Rectal smooth muscle tissue (tissue), 1 donor: ENCODE results near the gene C3orf70.

ENCODE experiments used
- H3K27ac ChIP-seq: one replicate; pipeline ENCODE4 v1.7.0; 2013; ENCODE audit warnings: low read depth, low read length, inconsistent platforms
- H3K27me3 ChIP-seq: one replicate; pipeline ENCODE4 v1.7.0; 2013; ENCODE audit warnings: low read length; ENCODE audit not compliant: control insufficient read depth, insufficient read depth
- H3K36me3 ChIP-seq: one replicate; pipeline ENCODE4 v1.7.0; 2013; ENCODE audit warnings: low read length; ENCODE audit not compliant: control insufficient read depth, insufficient read depth
- H3K4me1 ChIP-seq: one replicate; pipeline ENCODE4 v1.7.0; 2013; ENCODE audit warnings: low read length; ENCODE audit not compliant: control insufficient read depth, insufficient read depth
- H3K4me3 ChIP-seq: one replicate; pipeline ENCODE4 v1.7.0; 2013; ENCODE audit warnings: low read length
- H3K9ac ChIP-seq: one replicate; pipeline ENCODE4 v1.7.0; 2013; ENCODE audit warnings: low read length

The C3orf70 gene

DNA sequence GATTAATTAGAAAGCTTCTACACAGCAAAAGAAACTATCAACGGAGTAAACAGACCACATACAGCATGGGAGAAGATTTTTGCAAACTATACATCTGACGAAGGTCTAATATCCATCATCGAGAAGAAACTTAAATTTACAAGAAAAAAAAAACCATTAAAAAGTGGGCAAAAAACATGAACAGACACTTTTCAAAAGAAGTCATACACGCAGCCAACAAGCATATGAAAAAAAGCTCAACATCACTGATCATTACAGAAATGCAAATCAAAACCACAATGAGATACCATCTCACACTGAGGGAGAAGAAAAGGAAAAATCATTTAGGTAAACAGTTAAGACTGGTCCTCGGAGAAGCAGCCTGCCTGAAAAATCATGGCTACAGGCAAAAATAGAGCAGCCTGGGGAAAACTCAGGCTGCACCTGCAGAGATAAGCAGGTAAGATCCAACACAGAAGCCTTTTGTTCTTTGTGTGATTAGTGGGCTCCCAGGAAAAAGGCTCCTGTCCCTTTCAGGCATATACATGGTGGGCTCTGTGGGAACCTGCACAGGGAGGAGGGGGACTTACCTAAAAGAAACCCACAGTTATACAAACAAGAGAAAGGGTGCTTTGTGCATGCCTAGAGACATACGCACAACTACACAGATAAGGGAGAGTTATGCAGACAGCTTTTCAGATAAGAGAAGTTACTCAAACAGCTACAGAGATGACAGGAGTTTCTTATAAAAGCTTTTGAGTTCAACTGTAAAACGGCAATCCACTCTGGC is 49.3 kb downstream of the C3orf70 start:
- H3K4me3 ChIP-seq, result no peak overlapping the region
- H3K4me1 ChIP-seq, result no peaks in the 10 kb centered on the region
- H3K27ac ChIP-seq, result no peak overlapping the region
- H3K36me3 ChIP-seq, result no peaks in the 10 kb centered on the region
- H3K9ac ChIP-seq, result no peak overlapping the region
- no peaks in the 10 kb centered on the region for H3K27me3 ChIP-seq

DNA sequence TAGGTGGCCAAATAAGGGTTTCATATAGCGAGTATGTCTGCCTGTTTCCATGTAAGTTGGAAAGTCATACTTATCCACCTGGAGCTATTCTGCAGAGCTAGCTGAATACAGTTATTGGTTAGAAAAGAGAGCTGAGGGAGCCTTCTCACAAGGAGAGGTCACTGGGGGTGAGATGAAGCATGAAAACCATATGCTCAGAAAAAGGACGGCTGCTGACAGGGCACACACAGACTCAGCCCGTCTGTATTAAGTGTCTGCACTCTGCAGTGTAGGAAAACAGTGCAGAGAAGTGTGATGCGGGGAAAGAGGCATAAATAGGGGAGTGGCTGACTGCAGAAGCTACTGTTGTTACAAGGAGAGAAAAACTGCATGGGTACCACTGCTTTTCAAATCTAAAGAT is 58.2 kb downstream of the C3orf70 start:
- Histone ChIP-seq H3K36me3 (no peaks in the 10 kb centered on the region), H3K27me3 (no peaks in the 10 kb centered on the region), H3K4me1 (peaks cover 7% of the 10 kb centered on the region), H3K4me3 (no peak overlapping the region), H3K27ac (no peak overlapping the region), H3K9ac (no peak overlapping the region)

DNA sequence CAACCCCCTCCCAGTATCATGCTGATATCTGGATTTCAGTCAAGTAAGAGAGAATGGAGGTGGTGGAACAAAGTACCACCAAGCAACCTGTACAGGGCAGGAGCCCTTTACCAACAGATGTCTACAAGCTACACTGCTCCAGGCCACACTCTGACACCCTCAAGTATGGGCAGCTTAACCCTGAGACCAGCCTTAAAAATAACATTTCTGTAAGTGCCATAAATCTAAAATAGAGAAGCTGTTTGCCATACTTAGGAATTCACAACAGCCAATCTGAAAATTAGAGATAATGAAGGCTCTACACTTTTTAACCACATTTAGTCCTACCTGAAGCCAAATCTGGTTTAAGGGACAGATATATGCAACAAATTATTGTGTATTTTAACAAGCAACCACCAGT is 59.7 kb downstream of the C3orf70 start:
- H3K27me3 ChIP-seq, result no peaks in the 10 kb centered on the region
- no peak overlapping the region for H3K4me3 ChIP-seq
- no peaks in the 10 kb centered on the region for H3K36me3 ChIP-seq
- peaks cover 7% of the 10 kb centered on the region for H3K4me1 ChIP-seq
- no peak overlapping the region for H3K27ac ChIP-seq
- H3K9ac ChIP-seq, result no peak overlapping the region

DNA sequence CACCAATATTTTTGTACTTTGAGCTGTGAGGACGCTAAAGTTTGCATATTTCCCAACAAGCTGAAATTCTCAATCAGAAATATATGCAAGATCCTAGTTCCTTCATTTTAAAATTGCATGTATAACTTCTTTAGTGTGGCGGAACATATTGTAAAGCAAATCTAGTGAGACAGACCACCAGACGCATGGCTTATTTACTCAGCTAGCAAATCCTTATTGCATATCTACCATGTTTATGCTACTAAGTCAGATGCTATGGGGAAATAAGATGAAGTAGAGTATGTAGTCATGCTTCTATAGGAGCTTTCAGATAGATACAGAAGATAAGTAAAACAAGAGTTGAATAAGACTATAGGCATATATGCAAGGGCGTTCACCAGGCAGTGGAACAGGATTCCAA is 62.0 kb downstream of the C3orf70 start:
- H3K4me3 ChIP-seq, result no peak overlapping the region
- H3K9ac ChIP-seq, result no peak overlapping the region
- peaks cover 9% of the 10 kb centered on the region for H3K4me1 ChIP-seq
- H3K36me3 ChIP-seq, result no peaks in the 10 kb centered on the region
- no peak overlapping the region for H3K27ac ChIP-seq
- H3K27me3 ChIP-seq, result no peaks in the 10 kb centered on the region

DNA sequence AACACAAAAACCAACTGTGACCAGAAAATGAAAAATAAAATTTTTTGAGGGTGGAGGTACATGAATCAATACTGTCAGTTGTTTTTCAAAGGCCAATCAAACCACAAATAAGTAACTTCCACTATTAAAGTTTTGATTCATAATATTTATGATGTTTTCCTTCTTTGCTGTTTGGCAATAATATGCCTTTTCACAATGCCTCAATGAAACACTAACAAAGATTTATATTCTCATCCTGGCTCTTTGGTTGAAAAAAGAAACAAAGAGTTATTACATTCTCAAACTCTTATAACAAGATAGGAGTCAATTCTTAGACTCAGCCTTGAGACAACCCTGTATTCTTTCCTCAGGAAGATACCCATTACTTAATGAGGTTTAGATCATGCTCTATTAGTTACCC is 63.1 kb downstream of the C3orf70 start:
- Histone ChIP-seq H3K27ac (no peak overlapping the region), H3K27me3 (no peaks in the 10 kb centered on the region), H3K9ac (no peak overlapping the region), H3K4me1 (peaks cover 11% of the 10 kb centered on the region), H3K36me3 (no peaks in the 10 kb centered on the region), H3K4me3 (no peak overlapping the region)

DNA sequence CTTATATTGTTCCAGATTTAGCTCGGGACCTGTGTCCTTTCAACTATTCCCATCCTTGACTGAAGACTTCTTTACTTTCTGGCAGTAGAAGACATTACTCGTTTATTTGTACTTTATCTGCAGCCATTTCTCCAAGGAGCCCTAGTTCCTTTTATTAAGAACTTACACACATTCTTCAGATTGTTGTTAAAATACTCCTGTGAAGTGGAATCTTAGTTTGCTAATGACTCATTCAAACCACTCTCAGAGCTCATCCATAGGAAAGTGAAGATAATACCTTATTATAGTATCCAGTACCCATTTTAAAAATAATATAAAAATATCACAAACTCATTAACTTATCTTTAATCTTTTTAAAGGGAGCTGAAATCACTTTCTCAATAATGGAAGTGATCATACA is 63.5 kb downstream of the C3orf70 start:
- Histone ChIP-seq H3K4me3 (no peak overlapping the region), H3K9ac (no peak overlapping the region), H3K27ac (no peak overlapping the region), H3K27me3 (no peaks in the 10 kb centered on the region), H3K4me1 (peaks cover 11% of the 10 kb centered on the region), H3K36me3 (no peaks in the 10 kb centered on the region)

DNA sequence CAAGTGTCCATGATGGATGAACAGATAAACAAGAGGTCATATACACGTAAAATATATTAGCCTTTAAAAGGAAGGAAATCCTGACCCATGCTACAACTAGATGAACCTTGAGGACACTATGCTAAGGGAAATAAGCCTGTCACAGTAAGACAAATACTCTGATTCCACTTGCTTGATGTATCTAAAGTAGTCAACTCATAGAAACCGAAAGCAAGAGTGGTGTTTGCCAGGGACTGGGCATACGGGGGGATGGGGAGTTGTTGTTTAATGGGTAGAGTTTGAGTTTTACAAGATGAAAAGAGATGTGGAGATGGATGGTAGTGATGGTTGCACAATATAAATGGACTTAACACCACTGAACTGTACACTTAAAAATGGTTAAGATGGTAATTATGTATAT is 65.4 kb downstream of the C3orf70 start:
- Histone ChIP-seq H3K27ac (no peak overlapping the region), H3K27me3 (no peaks in the 10 kb centered on the region), H3K4me3 (no peak overlapping the region), H3K9ac (no peak overlapping the region), H3K36me3 (peaks cover 4% of the 10 kb centered on the region), H3K4me1 (peaks cover 11% of the 10 kb centered on the region)

DNA sequence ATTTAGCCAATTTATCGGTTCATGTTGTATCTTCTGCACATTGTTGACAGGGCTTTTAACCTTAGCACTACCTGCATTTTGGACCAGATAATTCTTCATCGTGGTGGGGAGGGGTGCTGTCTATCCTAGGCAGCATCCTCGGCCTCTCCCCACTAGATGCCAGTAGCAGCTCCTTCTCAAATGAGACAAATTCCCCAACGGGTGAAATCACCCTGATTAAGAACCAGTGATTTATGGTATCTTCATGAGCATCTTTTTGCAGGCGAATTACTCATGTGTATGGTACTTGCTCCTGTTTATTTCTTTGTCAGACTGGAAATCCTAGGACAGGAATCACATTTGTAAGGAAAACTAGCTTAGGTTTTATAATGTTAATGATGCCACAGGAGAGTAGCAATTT is 68.0 kb downstream of the C3orf70 start:
- Histone ChIP-seq H3K4me3 (no peak overlapping the region), H3K4me1 (peaks cover 7% of the 10 kb centered on the region), H3K27ac (no peak overlapping the region), H3K27me3 (no peaks in the 10 kb centered on the region), H3K36me3 (peaks cover 7% of the 10 kb centered on the region), H3K9ac (no peak overlapping the region)

DNA sequence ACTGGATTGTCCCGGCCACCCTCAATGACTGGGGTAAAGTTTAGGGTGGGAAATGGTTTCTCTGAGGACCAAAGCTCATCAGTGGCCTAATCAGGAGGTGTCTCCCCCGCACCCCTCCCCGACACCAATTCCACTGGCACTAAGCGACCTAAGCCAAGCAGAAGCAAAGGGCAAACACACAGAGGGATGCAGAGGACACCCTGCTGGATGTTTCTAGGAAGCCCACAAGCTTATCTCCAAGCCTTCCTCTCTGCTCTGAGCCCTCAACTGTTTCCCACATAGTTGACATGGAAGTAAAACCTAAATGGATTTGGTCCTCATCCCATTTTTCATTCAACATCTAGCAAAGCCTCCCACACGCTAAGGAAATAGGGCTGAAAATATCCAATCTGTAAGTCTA is 68.5 kb downstream of the C3orf70 start:
- peaks cover 7% of the 10 kb centered on the region for H3K36me3 ChIP-seq
- no peak overlapping the region for H3K9ac ChIP-seq
- H3K27me3 ChIP-seq, result no peaks in the 10 kb centered on the region
- H3K4me1 ChIP-seq, result peaks cover 6% of the 10 kb centered on the region
- no peak overlapping the region for H3K27ac ChIP-seq
- H3K4me3 ChIP-seq, result no peak overlapping the region

DNA sequence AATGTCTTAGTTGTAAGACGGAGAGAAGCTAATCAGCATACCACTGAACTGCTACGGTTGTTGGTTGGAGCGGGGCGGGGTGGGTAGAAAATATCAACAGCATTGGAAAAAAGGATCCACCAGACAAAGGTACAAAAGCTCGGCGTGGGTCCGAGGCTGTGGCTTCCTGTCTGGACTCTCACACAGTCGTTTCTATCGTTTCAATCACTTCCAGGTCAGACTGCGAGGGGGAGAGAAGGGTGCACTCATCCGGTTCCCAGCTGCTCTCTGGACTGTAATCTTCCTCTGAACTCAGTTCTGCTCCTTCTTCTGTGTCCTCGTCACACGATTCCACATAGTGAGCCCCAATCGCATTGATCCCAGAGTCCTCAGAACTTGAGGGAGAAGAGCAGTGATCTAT is 70.0 kb downstream of the C3orf70 start:
- peaks cover 7% of the 10 kb centered on the region for H3K36me3 ChIP-seq

DNA sequence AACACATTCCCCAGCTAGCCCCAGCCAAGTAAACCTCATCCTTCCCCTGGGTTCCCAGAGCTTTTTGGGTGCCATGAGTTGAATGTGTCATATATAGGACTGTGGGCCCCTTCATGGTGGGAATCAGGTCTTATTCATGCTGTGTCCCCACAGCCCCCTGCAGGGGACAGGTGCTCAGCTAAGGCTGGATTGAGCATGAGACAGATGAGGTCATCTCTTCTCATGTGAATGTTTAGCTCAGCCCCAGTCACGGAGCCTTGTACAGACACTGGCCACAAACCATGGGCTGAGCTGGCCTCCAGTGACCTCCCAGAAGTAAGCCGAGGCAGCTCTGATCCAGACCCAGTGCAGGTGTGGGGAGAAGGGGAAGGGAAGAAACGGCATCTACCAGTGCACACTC is 70.7 kb downstream of the C3orf70 start:
- no peak overlapping the region for H3K27ac ChIP-seq
- H3K36me3 ChIP-seq, result peaks cover 7% of the 10 kb centered on the region
- no peaks in the 10 kb centered on the region for H3K27me3 ChIP-seq
- H3K9ac ChIP-seq, result no peak overlapping the region
- peaks cover 5% of the 10 kb centered on the region for H3K4me1 ChIP-seq
- H3K4me3 ChIP-seq, result no peak overlapping the region

More for the DNA sequence above, 70.0 kb downstream of the C3orf70 start:
- Histone ChIP-seq H3K27me3 (no peaks in the 10 kb centered on the region), H3K27ac (no peak overlapping the region), H3K4me1 (peaks cover 6% of the 10 kb centered on the region), H3K4me3 (no peak overlapping the region), H3K9ac (no peak overlapping the region)

DNA sequence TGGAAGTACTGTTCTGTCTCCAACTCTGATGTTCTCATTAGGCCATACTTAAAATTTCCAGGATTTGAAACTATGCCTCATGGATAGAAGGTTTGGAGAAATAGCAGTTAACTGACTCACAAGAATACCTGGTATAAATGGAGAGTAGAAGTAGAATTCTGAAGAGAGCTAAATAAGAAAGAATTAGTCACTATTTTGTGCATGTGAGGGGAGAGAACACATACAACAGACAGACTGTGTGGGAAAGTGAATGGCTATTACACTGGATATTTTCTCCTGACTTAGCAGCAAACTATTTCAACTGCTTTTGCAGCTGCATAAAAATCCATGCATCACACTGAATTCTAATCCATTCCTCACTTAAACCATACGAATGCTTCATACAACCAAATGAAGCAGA is 71.3 kb downstream of the C3orf70 start:
- Histone ChIP-seq H3K27ac (no peak overlapping the region), H3K9ac (no peak overlapping the region), H3K36me3 (peaks cover 7% of the 10 kb centered on the region), H3K4me3 (no peak overlapping the region), H3K27me3 (no peaks in the 10 kb centered on the region), H3K4me1 (peaks cover 4% of the 10 kb centered on the region)

DNA sequence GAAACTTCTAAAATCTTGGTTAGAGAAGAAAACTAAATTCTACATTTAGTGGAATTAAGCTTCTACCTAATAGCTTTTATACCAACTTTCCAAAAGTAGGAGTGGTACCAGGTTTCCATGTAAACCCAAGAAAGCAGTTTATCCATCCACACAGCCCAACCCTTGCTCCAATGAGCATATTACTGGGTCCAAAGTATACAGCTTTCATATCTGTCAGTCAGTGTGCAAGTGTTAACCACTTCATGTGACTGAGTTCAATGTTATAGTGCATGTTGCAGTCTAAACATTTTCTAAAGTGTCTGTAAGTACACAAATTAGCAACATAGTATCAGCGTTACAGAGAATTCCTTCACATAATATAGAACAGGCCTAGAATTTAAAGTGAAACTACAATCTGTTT is 73.2 kb downstream of the C3orf70 start:
- H3K9ac ChIP-seq, result no peak overlapping the region
- H3K4me1 ChIP-seq, result no peaks in the 10 kb centered on the region
- H3K36me3 ChIP-seq, result peaks cover 7% of the 10 kb centered on the region
- H3K27me3 ChIP-seq, result no peaks in the 10 kb centered on the region
- no peak overlapping the region for H3K27ac ChIP-seq
- no peak overlapping the region for H3K4me3 ChIP-seq
